Sigmoid colon (tissue), 3 donors: ENCODE results near the gene KAT7.

Experiments
- POLR2A ChIP-seq, 2 donors: fragments of 450-650 bp; IDR thresholded peaks; one replicate each; pipeline ENCODE4 v1.6.1; 2016; ENCODE audit warnings: antibody characterized with exemption in 2 of 2, mild to moderate bottlenecking in 2 of 2, moderate library complexity in 2 of 2
- TF ChIP-seq, protein P1 (sequence below), 4 experiments: fragments of 450-650 bp in 3 of 4; fragments of 200-600 bp in 1 of 4; IDR thresholded peaks; one replicate each; pipeline ENCODE4 v1.5.1; 2016 to 2019; ENCODE audit warnings: antibody characterized with exemption in 4 of 4, mild to moderate bottlenecking in 3 of 4, moderate library complexity in 2 of 4

- TF ChIP-seq, protein P1, sequence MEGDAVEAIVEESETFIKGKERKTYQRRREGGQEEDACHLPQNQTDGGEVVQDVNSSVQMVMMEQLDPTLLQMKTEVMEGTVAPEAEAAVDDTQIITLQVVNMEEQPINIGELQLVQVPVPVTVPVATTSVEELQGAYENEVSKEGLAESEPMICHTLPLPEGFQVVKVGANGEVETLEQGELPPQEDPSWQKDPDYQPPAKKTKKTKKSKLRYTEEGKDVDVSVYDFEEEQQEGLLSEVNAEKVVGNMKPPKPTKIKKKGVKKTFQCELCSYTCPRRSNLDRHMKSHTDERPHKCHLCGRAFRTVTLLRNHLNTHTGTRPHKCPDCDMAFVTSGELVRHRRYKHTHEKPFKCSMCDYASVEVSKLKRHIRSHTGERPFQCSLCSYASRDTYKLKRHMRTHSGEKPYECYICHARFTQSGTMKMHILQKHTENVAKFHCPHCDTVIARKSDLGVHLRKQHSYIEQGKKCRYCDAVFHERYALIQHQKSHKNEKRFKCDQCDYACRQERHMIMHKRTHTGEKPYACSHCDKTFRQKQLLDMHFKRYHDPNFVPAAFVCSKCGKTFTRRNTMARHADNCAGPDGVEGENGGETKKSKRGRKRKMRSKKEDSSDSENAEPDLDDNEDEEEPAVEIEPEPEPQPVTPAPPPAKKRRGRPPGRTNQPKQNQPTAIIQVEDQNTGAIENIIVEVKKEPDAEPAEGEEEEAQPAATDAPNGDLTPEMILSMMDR (IDR thresholded peaks at IDR 0.05) = no peak
- TF ChIP-seq POLR2A (IDR thresholded peaks at IDR 0.05) = no peak
Measured at GRCh38 chr17:49748791-49749190, 39.7 kb upstream of the KAT7 start.
